GM12892 (cell line): Measurements from ENCODE around the gene ARHGEF26.

ENCODE experiments used
- DNase-seq: peaks from one replicate; pipeline ENCODE4 v3.0.0; 2011; ENCODE audit not compliant: insufficient read length
- FAIRE-seq: peaks from 2 replicates; lab custom pipeline; 2011; peaks lifted over from hg19 to GRCh38; lab: Jason Lieb, UNC
- POLR2A ChIP-seq: IDR thresholded peaks from 2 replicates; pipeline ENCODE4 v1.6.1; 2011; ENCODE audit warnings: low read depth, low read length, control low read depth
- POLR2AphosphoS5 ChIP-seq: IDR thresholded peaks from 2 replicates; pipeline ENCODE4 v1.6.1; 2011; ENCODE audit warnings: low read depth, low read length, control low read depth
- TAF1 ChIP-seq: IDR thresholded peaks from 2 replicates; pipeline ENCODE4 v1.6.1; 2011; ENCODE audit warnings: low read depth, mild to moderate bottlenecking, control low read depth, low read length, borderline replicate concordance

Gene ARHGEF26

DNA sequence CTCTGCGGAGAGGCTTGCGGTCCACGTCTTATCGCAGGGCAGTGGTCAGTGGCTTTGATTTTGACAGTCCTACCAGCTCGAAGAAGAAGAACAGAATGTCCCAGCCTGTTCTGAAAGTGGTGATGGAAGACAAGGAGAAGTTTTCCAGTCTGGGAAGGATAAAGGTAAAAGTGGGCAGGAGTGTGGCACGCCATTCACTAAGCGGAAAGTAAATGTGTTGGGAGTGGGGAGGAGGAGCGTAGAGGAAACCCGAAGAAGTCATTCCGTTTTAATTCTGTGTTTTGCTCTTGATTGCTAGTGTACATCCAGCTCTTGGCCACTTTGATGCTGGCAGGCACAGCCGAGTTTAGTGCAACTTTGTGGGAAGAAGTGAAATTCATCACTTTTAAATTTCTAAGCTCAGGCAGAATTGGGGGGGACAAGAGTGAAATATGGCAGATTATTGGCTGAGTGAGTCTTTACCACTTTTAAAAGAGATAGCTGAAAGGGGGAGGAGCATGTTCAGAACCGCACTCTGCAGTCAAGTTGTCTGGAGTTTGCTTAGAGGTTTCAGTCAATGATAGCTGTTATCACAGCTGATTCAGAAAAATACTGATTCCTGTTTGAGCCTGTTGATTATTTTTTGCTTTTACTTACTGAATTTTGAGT lies 1.8 kb downstream of the ARHGEF26 start:
- no peak for TF ChIP-seq POLR2AphosphoS5
- no peak for TF ChIP-seq POLR2A
- no peak for TF ChIP-seq TAF1
- FAIRE-seq (no peak), DNase-seq (no peak)

DNA sequence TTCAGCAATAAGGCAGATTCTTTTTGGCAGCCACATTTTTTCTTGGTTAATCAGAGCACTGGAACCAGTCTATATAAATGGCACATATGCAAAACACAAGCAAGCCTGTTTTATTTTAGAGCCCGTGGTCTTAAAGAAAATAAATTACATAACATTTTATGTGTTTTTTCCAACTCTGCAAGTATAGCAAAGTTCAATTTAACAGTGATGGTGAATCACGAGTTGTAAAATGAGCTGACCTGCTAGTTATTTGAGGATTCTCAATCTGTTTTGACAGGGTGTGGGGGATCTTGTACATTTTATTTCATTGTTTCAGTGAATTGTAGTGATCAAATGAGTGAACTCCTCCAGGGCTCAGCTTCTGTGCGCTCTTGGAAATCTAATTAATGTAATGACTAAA lies 2.7 kb downstream of the ARHGEF26 start:
- DNase-seq (no peak), FAIRE-seq (no peak)
- TF ChIP-seq POLR2A (no peak), TAF1 (no peak), POLR2AphosphoS5 (no peak)

DNA sequence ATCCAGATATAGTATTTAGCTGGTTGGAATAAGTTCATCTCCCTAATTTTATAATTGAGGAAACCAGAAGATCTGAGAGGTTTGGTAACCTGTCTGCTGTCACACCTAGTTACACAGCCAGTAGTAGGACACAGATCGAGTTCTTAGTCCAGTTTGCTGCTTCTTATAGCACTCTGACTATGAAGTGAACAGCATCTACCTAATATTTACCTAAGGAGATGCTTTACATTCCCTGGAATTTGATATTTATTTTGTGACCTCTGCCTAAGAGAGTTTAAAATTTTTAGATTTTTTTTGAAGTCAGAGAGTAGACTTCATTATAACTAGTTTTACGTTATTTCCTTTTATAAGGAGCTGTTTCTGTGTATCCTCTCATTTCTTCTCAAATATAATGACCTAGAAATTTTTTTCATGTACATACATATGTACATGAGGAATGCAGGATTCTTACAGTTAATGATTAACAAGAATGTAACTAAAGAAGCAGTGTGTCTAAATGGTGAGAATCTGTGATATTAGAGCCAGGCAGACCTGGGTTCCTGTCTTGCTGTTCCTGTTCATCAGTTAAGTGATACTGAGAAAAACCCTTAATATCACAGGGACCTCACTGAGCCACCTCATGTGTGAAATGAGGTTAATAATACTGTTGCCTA lies 4.3 kb downstream of the ARHGEF26 start:
- DNase-seq (no peak), FAIRE-seq (no peak)

DNA sequence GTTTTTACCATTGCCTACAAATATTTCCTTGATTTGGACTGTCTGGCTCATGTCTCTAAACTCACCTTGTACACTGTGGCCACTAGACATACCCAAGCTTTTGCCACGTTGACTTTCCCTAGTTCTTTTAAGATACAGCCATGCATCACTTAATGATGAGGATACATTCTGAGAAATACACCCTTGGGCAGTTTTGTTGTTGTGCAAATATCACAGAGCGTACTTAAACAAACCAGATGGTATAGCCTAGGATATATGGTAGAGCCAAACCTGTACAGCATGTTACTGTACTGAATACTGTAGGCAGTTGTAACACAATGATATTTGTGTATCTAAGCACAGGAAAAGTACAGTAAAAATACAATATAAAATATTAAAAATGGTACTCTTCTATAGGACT lies 5.5 kb downstream of the ARHGEF26 start:
- DNase-seq (no peak), FAIRE-seq (no peak)
- no peak for TF ChIP-seq TAF1
- TF ChIP-seq POLR2A: no peak
- TF ChIP-seq POLR2AphosphoS5: no peak

More for the DNA sequence above, 4.3 kb downstream of the ARHGEF26 start:
- TF ChIP-seq POLR2AphosphoS5: no peak
- no peak for TF ChIP-seq POLR2A
- TF ChIP-seq TAF1: no peak

DNA sequence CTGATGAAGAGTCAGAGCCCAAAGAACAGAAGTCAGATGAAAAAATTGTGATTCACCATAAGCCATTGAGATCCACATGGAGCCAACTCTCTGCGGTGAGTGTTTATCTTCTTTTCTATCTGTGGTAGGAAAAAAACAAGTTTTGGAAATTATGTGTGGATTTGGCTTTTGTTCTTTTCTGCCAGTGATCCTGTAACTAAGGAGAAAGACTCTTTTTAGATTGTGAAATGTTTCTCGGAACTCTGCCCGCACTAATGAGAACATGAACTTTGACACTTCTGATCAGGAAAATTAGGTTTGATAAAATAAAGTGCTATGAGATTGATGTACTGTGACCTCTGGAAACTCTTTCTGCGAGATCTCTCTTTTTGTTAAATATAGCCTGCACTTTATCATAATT lies 8.4 kb downstream of the ARHGEF26 start:
- no peak for FAIRE-seq
- TF ChIP-seq TAF1 (no peak), POLR2A (no peak), POLR2AphosphoS5 (no peak)

DNA sequence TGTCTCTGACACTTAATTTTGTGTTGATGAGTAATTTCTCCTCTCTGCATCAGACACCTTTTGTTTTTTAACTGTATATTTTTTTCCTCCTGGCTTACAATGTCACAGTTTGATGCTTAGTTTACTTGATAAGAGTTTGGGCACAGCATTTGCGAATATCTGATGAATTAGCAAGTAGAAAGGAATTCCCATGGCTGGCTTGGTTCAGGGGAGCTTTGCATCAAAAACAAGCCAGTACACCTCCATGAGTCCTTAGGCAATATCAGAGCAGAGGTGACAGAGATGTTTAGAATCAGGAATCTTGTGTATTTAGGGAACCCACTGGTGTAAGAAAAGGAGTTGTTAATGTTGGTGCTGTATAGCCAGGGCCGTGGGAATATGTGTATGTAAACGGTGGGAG lies 9.3 kb downstream of the ARHGEF26 start:
- no peak for TF ChIP-seq TAF1
- no peak for TF ChIP-seq POLR2A
- TF ChIP-seq POLR2AphosphoS5: no peak
- FAIRE-seq (no peak), DNase-seq (no peak)

More for the DNA sequence above, 8.4 kb downstream of the ARHGEF26 start:
- no peak for DNase-seq

DNA sequence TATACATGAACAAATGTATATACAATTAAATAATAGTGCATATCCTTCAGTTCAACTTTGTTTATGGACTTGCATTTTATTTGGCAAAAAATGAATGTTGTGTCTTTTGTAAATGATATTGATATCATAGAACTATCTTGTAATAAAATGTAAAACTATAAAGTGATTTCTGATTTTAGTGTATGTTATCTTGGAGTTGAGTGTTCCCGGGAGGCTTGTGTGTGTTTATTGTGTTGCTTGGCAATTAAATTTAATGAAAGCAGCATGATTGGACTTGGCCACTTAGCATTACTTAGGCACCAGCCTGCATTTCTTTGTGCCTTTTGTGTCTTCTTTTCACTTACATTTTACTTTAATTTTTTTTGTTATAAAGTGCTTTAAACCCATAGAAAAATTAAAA lies 10.6 kb downstream of the ARHGEF26 start:
- FAIRE-seq (no peak), DNase-seq (no peak)
- TF ChIP-seq POLR2AphosphoS5 (no peak), POLR2A (no peak), TAF1 (no peak)

DNA sequence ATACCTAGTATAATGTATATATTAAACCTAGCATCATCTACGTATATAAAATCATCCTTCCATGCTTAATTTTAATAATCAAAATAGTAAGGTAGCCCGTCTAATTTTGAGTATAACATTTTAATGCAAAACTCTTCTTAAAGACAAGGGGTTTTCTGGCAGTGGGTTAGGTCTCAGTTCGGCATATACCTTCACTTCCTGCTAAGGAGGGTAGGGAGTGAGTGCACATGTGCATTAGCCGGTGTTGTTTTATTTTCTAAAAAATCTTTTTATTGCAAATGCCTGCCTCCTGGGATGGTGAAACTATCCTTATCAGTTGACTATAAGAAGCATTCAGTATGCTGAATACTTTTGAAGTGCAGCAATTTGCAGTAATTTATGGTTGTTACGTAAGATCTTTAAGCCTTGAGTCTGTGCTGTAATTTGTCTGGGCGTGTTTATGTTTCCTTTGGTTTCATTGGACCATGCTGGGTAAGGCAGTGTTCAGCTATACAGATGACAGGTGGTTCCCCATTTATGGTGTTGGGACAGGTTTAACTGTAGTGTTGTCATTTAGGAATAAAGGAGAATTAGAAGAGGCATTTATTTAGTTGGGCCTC lies 11.7 kb downstream of the ARHGEF26 start:
- DNase-seq (no peak), FAIRE-seq (no peak)

DNA sequence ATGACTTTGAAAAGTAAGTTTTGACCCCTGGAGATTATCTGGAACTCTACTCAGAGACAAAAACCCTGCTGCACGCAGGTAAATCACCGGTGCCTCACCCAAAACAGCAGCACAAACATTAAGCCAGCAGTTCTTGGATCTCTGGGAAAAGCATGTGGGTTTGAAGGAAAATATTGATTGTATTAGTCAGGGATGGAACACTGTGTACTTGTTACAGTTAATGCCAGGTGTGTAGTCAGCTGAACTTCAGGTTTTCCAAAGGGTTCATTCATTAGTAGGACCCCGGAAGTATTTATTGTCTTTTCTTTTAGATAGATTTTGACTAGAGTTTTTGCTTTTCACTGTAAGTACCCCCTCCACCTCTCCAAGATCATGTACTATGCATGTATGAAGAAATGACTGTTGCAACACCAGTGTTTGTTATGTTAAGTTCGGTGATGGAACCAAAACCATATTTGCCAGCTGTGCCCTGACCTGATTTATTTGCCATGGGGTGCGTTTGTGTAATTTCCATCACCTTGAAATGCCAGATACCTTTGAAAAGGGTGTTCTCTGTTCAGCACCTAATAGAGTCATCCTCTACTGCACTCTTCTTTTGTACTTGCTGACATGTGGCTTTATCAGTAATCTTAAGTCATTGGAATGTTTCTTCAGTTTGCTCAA lies 14.5 kb downstream of the ARHGEF26 start:
- DNase-seq: no peak
- no peak for TF ChIP-seq POLR2A
- no peak for TF ChIP-seq TAF1
- no peak for TF ChIP-seq POLR2AphosphoS5
- FAIRE-seq: no peak

More for the DNA sequence above, 11.7 kb downstream of the ARHGEF26 start:
- no peak for TF ChIP-seq TAF1
- TF ChIP-seq POLR2A: no peak
- no peak for TF ChIP-seq POLR2AphosphoS5

DNA sequence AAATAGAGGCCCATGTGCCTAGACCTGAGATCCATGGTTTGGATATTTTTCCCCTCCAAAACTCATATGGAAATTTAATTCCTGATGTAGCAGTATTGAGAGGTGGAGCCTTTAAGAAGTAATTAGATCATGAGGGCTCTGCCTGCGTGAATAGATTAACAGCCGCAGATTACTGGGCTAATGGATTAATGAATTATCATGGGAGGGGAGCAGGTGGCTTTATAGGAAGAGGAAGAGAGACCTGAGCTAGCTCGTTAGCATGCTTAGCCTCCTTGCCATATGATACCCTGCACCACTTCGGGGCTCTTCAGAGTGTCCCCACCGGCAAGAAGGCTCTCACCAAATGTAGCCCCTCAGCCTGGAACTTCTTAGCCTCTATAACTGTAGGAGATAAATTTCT lies 15.8 kb downstream of the ARHGEF26 start:
- FAIRE-seq: no peak
- TF ChIP-seq TAF1 (no peak), POLR2AphosphoS5 (no peak), POLR2A (no peak)
- DNase-seq: no peak

DNA sequence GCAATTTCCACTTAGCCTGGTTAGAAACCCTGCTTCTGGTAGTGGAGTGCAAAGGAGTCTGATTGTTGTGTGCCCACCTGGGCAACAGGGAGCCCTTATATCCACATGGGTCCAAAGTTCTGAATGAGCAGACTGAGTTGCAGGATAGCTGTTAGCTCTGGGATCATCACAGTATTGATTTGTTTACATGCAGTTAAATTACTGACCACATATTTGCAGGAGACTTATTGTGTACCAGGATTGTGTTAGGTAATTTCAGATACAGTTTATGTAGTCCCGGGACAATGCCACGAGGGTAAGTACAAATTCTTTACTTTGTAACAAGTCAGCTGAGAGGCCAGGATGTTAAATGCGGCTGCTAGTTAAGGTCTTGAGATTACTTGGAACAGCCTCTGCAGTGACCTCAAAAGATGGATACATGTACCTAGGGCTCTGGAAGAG lies 18.8 kb downstream of the ARHGEF26 start:
- DNase-seq (no peak), FAIRE-seq (no peak)
- TF ChIP-seq TAF1 (no peak), POLR2AphosphoS5 (no peak), POLR2A (no peak)
